Panc1 (cell line): ENCODE data around the gene INTS2. TPM values are rescaled to one million over a fixed set of nuclear protein-coding genes. Genes with fewer than 3 reads are reported as not detected.

ENCODE experiments used
- ATAC-seq: fragments of 200-7000 bp; cut with Tn5 transposase; 2 replicates; pipeline ENCODE4 v1.9.1; 2020; ENCODE audit warnings: mild to moderate bottlenecking, moderate library complexity
- BruUV-seq: library from RNA; stranded (reverse); fragments of 400-500 nt; replicated peaks from 2 replicates; lab custom pipeline; 2021; lab: Mats Ljungman, UMichigan
- CTCF ChIA-PET: fragments of 300-600 bp; sonication (Branson Sonifier 250); formaldehyde crosslinking; loops from one replicate; lab custom pipeline; 2022; ENCODE audit warnings: antibody characterized with exemption; lab: Charles Lee
- POLR2A ChIA-PET: fragments of 300-600 bp; sonication (Branson Sonifier 250); formaldehyde crosslinking; loops from one replicate; lab custom pipeline; 2022; ENCODE audit warnings: antibody characterized with exemption; lab: Charles Lee
- DNase-seq: peaks from one replicate; pipeline ENCODE4 v3.0.0-alpha.2; 2010; ENCODE audit warnings: low read depth, low spot score
- H3K27ac ChIP-seq: 2 replicates; pipeline ENCODE4 v1.5.1; 2011; ENCODE audit warnings: mild to moderate bottlenecking, low read length, inconsistent platforms
- H3K27me3 ChIP-seq: fragments of 200-500 bp; sonication (Bioruptor generic); 2 replicates; pipeline ENCODE4 v1.6.0; 2014; ENCODE audit warnings: low read length, inconsistent platforms; ENCODE audit not compliant: control insufficient read depth, insufficient read depth
- H3K36me3 ChIP-seq: fragments of 200-500 bp; sonication (Bioruptor generic); 2 replicates; pipeline ENCODE4 v1.5.1; 2014; ENCODE audit warnings: inconsistent platforms, mild to moderate bottlenecking, low read length, moderate library complexity; ENCODE audit not compliant: control insufficient read depth, insufficient read depth
- H3K4me1 ChIP-seq: 2 replicates; pipeline ENCODE4 v1.5.1; 2011; ENCODE audit warnings: inconsistent platforms, mild to moderate bottlenecking, low read length, moderate library complexity; ENCODE audit not compliant: control insufficient read depth, insufficient read depth
- H3K4me3 ChIP-seq, 2 experiments: 2 replicates each; pipeline ENCODE4 v1.5.1; 2011 to 2012; ENCODE audit warnings: low read depth in 2 of 2, low read length in 2 of 2, mild to moderate bottlenecking in 2 of 2, inconsistent platforms in 1 of 2, moderate library complexity in 1 of 2
- H3K9me3 ChIP-seq: fragments of 200-500 bp; sonication (Bioruptor generic); 2 replicates; pipeline ENCODE4 v1.5.1; 2014; ENCODE audit warnings: low read depth, mild to moderate bottlenecking, inconsistent platforms, low read length, moderate library complexity; ENCODE audit not compliant: control insufficient read depth, insufficient read depth
- CTCF ChIP-seq: fragments of 450-650 bp; IDR thresholded peaks from 2 replicates; pipeline ENCODE4 v1.5.1; 2017; ENCODE audit warnings: mild to moderate bottlenecking
- POLR2AphosphoS5 ChIP-seq: IDR thresholded peaks from 2 replicates; pipeline ENCODE4 v1.6.1; 2012; ENCODE audit warnings: mild to moderate bottlenecking, low read depth, low read length, moderate library complexity
- REST ChIP-seq, 2 experiments: IDR thresholded peaks; 2 replicates each; pipeline ENCODE4 v1.6.1; 2011 to 2012; ENCODE audit warnings: low read depth in 2 of 2, control low read depth in 1 of 2, low read length in 1 of 2, mild to moderate bottlenecking in 1 of 2, moderate library complexity in 1 of 2; ENCODE audit not compliant: insufficient read depth in 1 of 2
- SIN3A ChIP-seq: IDR thresholded peaks from 2 replicates; pipeline ENCODE4 v1.6.1; 2012; ENCODE audit warnings: low read depth, mild to moderate bottlenecking, low read length, moderate library complexity, borderline replicate concordance; ENCODE audit not compliant: insufficient read depth
- TCF7L2 ChIP-seq: IDR thresholded peaks from 2 replicates; pipeline ENCODE4 v1.6.1; 2011; ENCODE audit warnings: mild to moderate bottlenecking, low read depth, low read length, inconsistent platforms
- in situ Hi-C: cut with HindIII; loops from 2 replicates; pipeline ENCODE4 v1.10.0; 2016; ENCODE audit warnings: low sequenced_read_pairs, low pct_unique_long_range_greater_than_20kb
- intact Hi-C: fragments of 100-400 bp; cut with micrococcal nuclease; formaldehyde crosslinking; loops from one replicate; pipeline ENCODE4 v1.10.0; 2022; ENCODE audit not compliant: unreplicated experiment
- total RNA-seq: library from RNA; stranded (reverse); gene quantifications from one replicate; pipeline ENCODE4 v1.2.1, GENCODE V29; 2021; ENCODE audit not compliant: unreplicated experiment

INTS2 gene
- total RNA-seq, 1 experiment from 2014 or later: 32.5 TPM

- in situ Hi-C loops: no loop called here
Observed at GRCh38 chr17:61884864-61885263, 42.9 kb downstream of the INTS2 start.

GRCh38 chr17:61880589-61881102, 47.1 kb downstream of the INTS2 start:
- Histone ChIP-seq H3K27ac (no peak overlapping the region), H3K4me1 (no peaks in the 10 kb centered on the region), H3K27me3 (no peaks in the 10 kb centered on the region), H3K4me3 (no peak overlapping the region), H3K9me3 (no peaks in the 10 kb centered on the region), H3K36me3 (peaks cover 10% of the 10 kb centered on the region; the same call in 1 of the 2 replicates)
- ATAC-seq (no peak), DNase-seq (no peak)
- TF ChIP-seq POLR2AphosphoS5 (no peak), CTCF (no peak), TCF7L2 (no peak), SIN3A (no peak), REST (IDR thresholded peaks at IDR 0.05; ENCODE audit: insufficient read depth in 1 of 2, low read depth in 2 of 2, low read length in 1 of 2) (no peak)
- intact Hi-C loops (no loop called here), in situ Hi-C loops (no loop called here)
- BruUV-seq: no TSS peak
- ChIA-PET CTCF (no interaction called here), POLR2A (no interaction called here)

More at GRCh38 chr17:61884864-61885263, 42.9 kb downstream of the INTS2 start:
- TF ChIP-seq POLR2AphosphoS5: no peak
- TF ChIP-seq REST (IDR thresholded peaks at IDR 0.05; ENCODE audit: insufficient read depth in 1 of 2, low read depth in 2 of 2, low read length in 1 of 2): no peak
- TF ChIP-seq CTCF: no peak
- TF ChIP-seq SIN3A: no peak
- no peak for TF ChIP-seq TCF7L2
- no peak for DNase-seq
- no peaks in the 10 kb centered on the region for H3K4me1 ChIP-seq
- peaks cover 6% of the 10 kb centered on the region; the same call in 1 of the 2 replicates for H3K36me3 ChIP-seq
- ATAC-seq: no peak
- intact Hi-C loops: no loop called here
- H3K27me3 ChIP-seq: no peaks in the 10 kb centered on the region
- no peaks in the 10 kb centered on the region for H3K9me3 ChIP-seq
- POLR2A ChIA-PET: no interaction called here
- CTCF ChIA-PET: no interaction called here
- no TSS peak for BruUV-seq
- no peak overlapping the region for H3K27ac ChIP-seq
- no peak overlapping the region for H3K4me3 ChIP-seq
